Gastrocnemius medialis (tissue), 4 donors: ENCODE data around the gene ADGRL3. TPM values are rescaled to one million over a fixed set of nuclear protein-coding genes. Genes with fewer than 3 reads are reported as not detected.

Experiments used
- ATAC-seq, 2 donors: fragments of 150-250 bp; one replicate each; pipeline ENCODE4 v1.9.1; 2016
- DNase-seq, 2 donors: peaks; one replicate each; pipeline ENCODE4 v3.0.0-alpha.2; 2019
- H3K27ac ChIP-seq, 4 donors: fragments of 200-600 bp; sonication (generic); 1 replicate in 1 of 4; 2 replicates in 3 of 4; pipeline ENCODE4 v1.5.1; 2016 to 2018; ENCODE audit warnings: mild to moderate bottlenecking in 2 of 4, moderate library complexity in 1 of 4
- H3K27me3 ChIP-seq, 3 donors: fragments of 200-600 bp; sonication (generic) in 2 of 3; 1 replicate in 1 of 3; 2 replicates in 2 of 3; pipeline versions ENCODE4 v1.5.1 to v1.6.0; 2016 to 2019; ENCODE audit warnings: mild to moderate bottlenecking in 1 of 3, moderate library complexity in 1 of 3
- H3K36me3 ChIP-seq, 2 donors: fragments of 200-600 bp; sonication (generic) in 1 of 2; one replicate each; pipeline ENCODE4 v1.5.1; 2017 to 2018
- H3K4me1 ChIP-seq, 2 donors: fragments of 200-600 bp; sonication (generic) in 1 of 2; one replicate each; pipeline ENCODE4 v1.5.1; 2016 to 2017; ENCODE audit warnings: mild to moderate bottlenecking in 2 of 2
- H3K4me3 ChIP-seq, 4 donors: fragments of 200-600 bp; sonication (generic) in 3 of 4; 1 replicate in 1 of 4; 2 replicates in 3 of 4; pipeline ENCODE4 v1.5.1; 2016 to 2019; ENCODE audit warnings: mild to moderate bottlenecking in 2 of 4
- H3K9me3 ChIP-seq, 3 donors: fragments of 200-600 bp; sonication (generic) in 2 of 3; 1 replicate in 1 of 3; 2 replicates in 2 of 3; pipeline ENCODE4 v1.5.1; 2016 to 2019
- CTCF ChIP-seq, 5 experiments: fragments of 450-650 bp in 3 of 5; fragments of 200-600 bp in 2 of 5; sonication (generic) in 2 of 5; IDR thresholded peaks in 4 of 5; conservative IDR thresholded peaks in 1 of 5; 1 replicate in 4 of 5; 2 replicates in 1 of 5; pipeline ENCODE4 v1.5.1; 2016 to 2019; ENCODE audit warnings: antibody characterized with exemption in 5 of 5, mild to moderate bottlenecking in 3 of 5, moderate library complexity in 3 of 5
- POLR2A ChIP-seq, 2 donors: fragments of 450-650 bp; IDR thresholded peaks; one replicate each; pipeline ENCODE4 v1.6.1; 2017; ENCODE audit warnings: antibody characterized with exemption in 2 of 2, mild to moderate bottlenecking in 2 of 2, moderate library complexity in 2 of 2
- in situ Hi-C, 4 donors: fragments of 200-750 bp; cut with MboI; loops; one replicate each; pipeline versions ENCODE4 v1.15.0 to v1.8.0; 2017; ENCODE audit warnings: low sequenced_read_pairs in 4 of 4
- intact Hi-C: fragments of 100-400 bp; cut with DNase I; formaldehyde crosslinking; loops from one replicate; pipeline ENCODE4 v1.15.1; 2023; ENCODE audit warnings: low total_unique reads
- total RNA-seq, 4 donors: library from RNA; depleted of rRNA; stranded (reverse); fragments of >200 nt; gene quantifications; one replicate each; pipeline versions ENCODE4 v1.1.0 to v1.2.3, GENCODE V29; 2016

The ADGRL3 gene
- total RNA-seq, 4 donors from 2014 or later, result 0.69 to 2.2 (median 1.1) TPM

GRCh38 chr4:61860376-61860775, 660.2 kb downstream of the ADGRL3 start:
- Histone ChIP-seq H3K27ac (no peak overlapping the region), H3K27me3 (no peaks in the 10 kb centered on the region)
- in situ Hi-C loops, result no loop called here

GRCh38 chr4:61864286-61864685, 664.2 kb downstream of the ADGRL3 start:
- in situ Hi-C loops, result no loop called here
- no peak for DNase-seq
- intact Hi-C loops, result no loop called here
- Histone ChIP-seq H3K27ac (no peak overlapping the region), H3K4me1 (no peaks in the 10 kb centered on the region), H3K4me3 (no peak overlapping the region), H3K36me3 (no peaks in the 10 kb centered on the region), H3K9me3 (no peaks in the 10 kb centered on the region), H3K27me3 (no peaks in the 10 kb centered on the region)
- no peak for ATAC-seq
- TF ChIP-seq CTCF (IDR thresholded peaks at IDR 0.05 in 4 of 5, conservative IDR thresholded peaks at IDR 0.05 in 1 of 5) (no peak), POLR2A (IDR thresholded peaks at IDR 0.05) (no peak)

More at GRCh38 chr4:61860376-61860775, 660.2 kb downstream of the ADGRL3 start:
- Histone ChIP-seq H3K4me3 (no peak overlapping the region), H3K36me3 (no peaks in the 10 kb centered on the region), H3K9me3 (no peaks in the 10 kb centered on the region), H3K4me1 (no peaks in the 10 kb centered on the region)
- TF ChIP-seq CTCF (IDR thresholded peaks at IDR 0.05 in 4 of 5, conservative IDR thresholded peaks at IDR 0.05 in 1 of 5), result no peak
- no peak for TF ChIP-seq POLR2A (IDR thresholded peaks at IDR 0.05)
- intact Hi-C loops, result no loop called here
- no peak for ATAC-seq
- DNase-seq, result no peak

- Histone ChIP-seq H3K4me1 (no peaks in the 10 kb centered on the region), H3K9me3 (no peaks in the 10 kb centered on the region), H3K36me3 (no peaks in the 10 kb centered on the region), H3K27ac (no peak overlapping the region), H3K27me3 (no peaks in the 10 kb centered on the region), H3K4me3 (no peak overlapping the region)
- in situ Hi-C loops, result no loop called here
- intact Hi-C loops, result no loop called here
- DNase-seq (no peak), ATAC-seq (no peak)
- TF ChIP-seq POLR2A (IDR thresholded peaks at IDR 0.05) (no peak), CTCF (IDR thresholded peaks at IDR 0.05 in 4 of 5, conservative IDR thresholded peaks at IDR 0.05 in 1 of 5) (no peak)
Measured at GRCh38 chr4:61866378-61867030, 666.4 kb downstream of the ADGRL3 start.

- DNase-seq (no peak), ATAC-seq (no peak)
- Histone ChIP-seq H3K4me1 (no peaks in the 10 kb centered on the region), H3K4me3 (no peak overlapping the region), H3K27me3 (no peaks in the 10 kb centered on the region), H3K9me3 (no peaks in the 10 kb centered on the region), H3K27ac (no peak overlapping the region), H3K36me3 (no peaks in the 10 kb centered on the region)
- no peak for TF ChIP-seq CTCF (IDR thresholded peaks at IDR 0.05 in 4 of 5, conservative IDR thresholded peaks at IDR 0.05 in 1 of 5)
- no peak for TF ChIP-seq POLR2A (IDR thresholded peaks at IDR 0.05)
- intact Hi-C loops, result no loop called here
- in situ Hi-C loops, result no loop called here
Measured at GRCh38 chr4:61872983-61873382, 672.9 kb downstream of the ADGRL3 start.

- in situ Hi-C loops (no loop called here), intact Hi-C loops (no loop called here)
- Histone ChIP-seq H3K9me3 (no peaks in the 10 kb centered on the region), H3K4me1 (no peaks in the 10 kb centered on the region), H3K27me3 (no peaks in the 10 kb centered on the region), H3K36me3 (no peaks in the 10 kb centered on the region), H3K4me3 (no peak overlapping the region), H3K27ac (no peak overlapping the region)
- TF ChIP-seq POLR2A (IDR thresholded peaks at IDR 0.05) (no peak), CTCF (IDR thresholded peaks at IDR 0.05 in 4 of 5, conservative IDR thresholded peaks at IDR 0.05 in 1 of 5) (no peak)
- ATAC-seq (no peak), DNase-seq (no peak)
Measured at GRCh38 chr4:61877266-61877665, 677.1 kb downstream of the ADGRL3 start.
